Caki2 (cell line): ENCODE measurements around the gene ART3. TPM values are rescaled to one million over a fixed set of nuclear protein-coding genes. Genes with fewer than 3 reads are reported as not detected.
"Not testable (repeated sequence)": the region's sequence is repeated elsewhere in the genome, so short reads cannot be mapped to it uniquely, and the experiment has no call there.

ENCODE experiments used
- DNase-seq: peaks from one replicate; pipeline ENCODE4 v3.0.0-alpha.2; 2015; ENCODE audit warnings: low read depth
- in situ Hi-C: cut with HindIII; loops from 2 replicates; pipeline ENCODE4 v1.10.0; 2016; ENCODE audit warnings: low sequenced_read_pairs, low pct_unique_long_range_greater_than_20kb, mixed read lengths
- total RNA-seq: library from RNA; depleted of rRNA; stranded (reverse); fragments of >200 nt; shearing (Covaris generic); gene quantifications from 2 replicates; pipeline ENCODE4 v1.2.3, GENCODE V29; 2014; ENCODE audit warnings: low replicate concordance; rRNA removed

Gene ART3
- not detected in 2 replicates for total RNA-seq

- in situ Hi-C loops, result no loop called here
- DNase-seq, result no peak
Observed at GRCh38 chr4:76074468-76074867, at the start of gene ART3. ART3 (plus strand) TSS chr4:76074709; CDS start chr4:76075890, 1,181 bp downstream.

- no peak for DNase-seq
- in situ Hi-C loops, result no loop called here
Observed at GRCh38 chr4:76028350-76028765, 46.2 kb upstream of the ART3 start.

GRCh38 chr4:76029300-76029699, 45.2 kb upstream of the ART3 start:
- DNase-seq, result no peak
- in situ Hi-C loops, result no loop called here

GRCh38 chr4:76035141-76035540, 39.4 kb upstream of the ART3 start:
- in situ Hi-C loops, result no loop called here

GRCh38 chr4:76035799-76036380, 38.6 kb upstream of the ART3 start, which contains the start of gene CXCL11:
CXCL11 (minus strand) TSS chr4:76036070; CDS start chr4:76035987, 83 bp downstream.
- DNase-seq, result no peak
- in situ Hi-C loops, result no loop called here

More at GRCh38 chr4:76035141-76035540, 39.4 kb upstream of the ART3 start:
- no peak for DNase-seq

GRCh38 chr4:76036855-76037254, 37.7 kb upstream of the ART3 start:
- in situ Hi-C loops, result no loop called here
- no peak for DNase-seq

GRCh38 chr4:76042241-76042998, 32.1 kb upstream of the ART3 start:
- DNase-seq, in situ Hi-C loops: not testable (repeated sequence)

- DNase-seq, in situ Hi-C loops: not testable (repeated sequence)
Observed at GRCh38 chr4:76043306-76043705, 31.2 kb upstream of the ART3 start.

- in situ Hi-C loops, DNase-seq: not testable (repeated sequence)
Observed at GRCh38 chr4:76044686-76045085, 29.8 kb upstream of the ART3 start.

- in situ Hi-C loops, DNase-seq: not testable (repeated sequence)
Observed at GRCh38 chr4:76049860-76050416, 24.6 kb upstream of the ART3 start.

GRCh38 chr4:76050560-76051050, 23.9 kb upstream of the ART3 start:
- DNase-seq, in situ Hi-C loops: not testable (repeated sequence)

- in situ Hi-C loops, result no loop called here
Observed at GRCh38 chr4:76053730-76054129, 20.8 kb upstream of the ART3 start.

GRCh38 chr4:76055016-76055415, 19.5 kb upstream of the ART3 start:
- in situ Hi-C loops, result no loop called here
- no peak for DNase-seq

More at GRCh38 chr4:76053730-76054129, 20.8 kb upstream of the ART3 start:
- DNase-seq, result no peak

GRCh38 chr4:76055421-76055820, 19.1 kb upstream of the ART3 start:
- DNase-seq, result no peak
- in situ Hi-C loops, result no loop called here

- in situ Hi-C loops, result no loop called here
Observed at GRCh38 chr4:76058302-76058701, 16.2 kb upstream of the ART3 start.

GRCh38 chr4:76058888-76059426, 15.6 kb upstream of the ART3 start:
- in situ Hi-C loops, result no loop called here
- DNase-seq, result no peak

More at GRCh38 chr4:76058302-76058701, 16.2 kb upstream of the ART3 start:
- no peak for DNase-seq

GRCh38 chr4:76059750-76060149, 14.8 kb upstream of the ART3 start:
- in situ Hi-C loops, result no loop called here

GRCh38 chr4:76060506-76060905, 14.0 kb upstream of the ART3 start:
- no peak for DNase-seq
- in situ Hi-C loops, result no loop called here

More at GRCh38 chr4:76059750-76060149, 14.8 kb upstream of the ART3 start:
- no peak for DNase-seq

- in situ Hi-C loops, result no loop called here
- no peak for DNase-seq
Observed at GRCh38 chr4:76061421-76061820, 13.1 kb upstream of the ART3 start.
